HepG2 (cell line): Measurements from ENCODE around the gene SNX24. TPM values are rescaled to one million over a fixed set of nuclear protein-coding genes. Genes with fewer than 3 reads are reported as not detected.

Experiments used
- CREM ChIP-seq, 2 experiments: sonication (generic) in 1 of 2; formaldehyde crosslinking in 1 of 2; IDR thresholded peaks; 2 replicates each; pipeline versions ENCODE4 v1.4.0 to v1.6.1; 2016 to 2020; ENCODE audit warnings: antibody characterized with exemption in 1 of 2, mild to moderate bottlenecking in 1 of 2, missing genetic modification reagents in 1 of 2
- GATAD1 ChIP-seq: IDR thresholded peaks from 2 replicates; pipeline ENCODE4 v1.6.1; 2016; ENCODE audit warnings: missing genetic modification reagents, missing compliant biosample characterization
- GTF3A ChIP-seq: sonication (generic); formaldehyde crosslinking; conservative IDR thresholded peaks from 2 replicates; pipeline ENCODE4 v1.4.0; 2020; ENCODE audit warnings: mild to moderate bottlenecking, missing genetic modification reagents
- HOXD1 ChIP-seq: sonication (generic); formaldehyde crosslinking; IDR thresholded peaks from 2 replicates; pipeline ENCODE4 v1.5.0; 2020; ENCODE audit warnings: missing genetic modification reagents
- JUNB ChIP-seq: sonication (generic); formaldehyde crosslinking; IDR thresholded peaks from 2 replicates; pipeline ENCODE4 v1.8.0; 2022; ENCODE audit warnings: missing genetic modification reagents, mild to moderate bottlenecking, borderline replicate concordance
- MAFK ChIP-seq, 2 experiments: IDR thresholded peaks in 1 of 2; conservative IDR thresholded peaks in 1 of 2; 2 replicates each; pipeline ENCODE4 v1.6.1; 2011; ENCODE audit warnings: improper control_type of control experiment in 2 of 2, low read length in 2 of 2
- MIXL1 ChIP-seq: IDR thresholded peaks from 2 replicates; pipeline ENCODE4 v1.6.1; 2016
- NFIB ChIP-seq: sonication (generic); formaldehyde crosslinking; IDR thresholded peaks from 2 replicates; pipeline ENCODE4 v1.9.0; 2021; ENCODE audit warnings: missing genetic modification reagents, mild to moderate bottlenecking, borderline replicate concordance
- SMARCC2 ChIP-seq: fragments of 450-650 bp; IDR thresholded peaks from 2 replicates; pipeline ENCODE4 v1.6.1; 2017; ENCODE audit warnings: antibody characterized with exemption, mild to moderate bottlenecking
- TBL1XR1 ChIP-seq: fragments of 150-350 bp; IDR thresholded peaks from 2 replicates; pipeline ENCODE4 v1.6.1; 2014; ENCODE audit warnings: borderline replicate concordance, low read length; ENCODE audit not compliant: partially characterized antibody
- YEATS4 ChIP-seq: sonication (generic); formaldehyde crosslinking; IDR thresholded peaks from 2 replicates; pipeline ENCODE4 v1.4.0; 2020; ENCODE audit warnings: missing genetic modification reagents, borderline replicate concordance
- ZMYM2 ChIP-seq: sonication (generic); formaldehyde crosslinking; IDR thresholded peaks from 2 replicates; pipeline ENCODE4 v1.8.0; 2022; ENCODE audit warnings: mild to moderate bottlenecking, missing genetic modification reagents
- ZNF24 ChIP-seq: fragments of 450-650 bp; IDR thresholded peaks from 2 replicates; pipeline ENCODE4 v1.6.1; 2017; ENCODE audit warnings: antibody characterized with exemption, mild to moderate bottlenecking
- ZNF607 ChIP-seq: sonication (generic); formaldehyde crosslinking; IDR thresholded peaks from 2 replicates; pipeline ENCODE4 v1.5.1; 2020; ENCODE audit warnings: missing genetic modification reagents, mild to moderate bottlenecking, borderline replicate concordance
- polyA plus RNA-seq, 8 experiments: library from polyadenylated mRNA; depleted of rRNA in 3 of 8; stranded (reverse) in 7 of 8; unstranded in 1 of 8; fragments of >200 nt; fragmentation: Illumina TruSeq in 4 of 8; extraction: Trizol in 4 of 8; gene quantifications; 2 replicates each; pipeline versions ENCODE4 v1.2.1 to v1.2.3, GENCODE V29; 2011 to 2016; ENCODE audit warnings: low read depth in 4 of 8, missing spikeins in 1 of 8, mixed read lengths in 1 of 8; ENCODE audit not compliant: insufficient read depth in 1 of 8
- total RNA-seq, 5 experiments: library from RNA; depleted of rRNA; stranded (reverse); fragments of >200 nt; fragmentation: Illumina TruSeq; extraction: Trizol; gene quantifications; 2 replicates each; pipeline ENCODE4 v1.2.3, GENCODE V29; 2016; ENCODE audit warnings: low read depth in 1 of 5
- TF ChIP-seq, protein P1 (sequence below): sonication (generic); formaldehyde crosslinking; IDR thresholded peaks from 2 replicates; pipeline ENCODE4 v1.5.1; 2020; ENCODE audit warnings: mild to moderate bottlenecking, missing genetic modification reagents
- TF ChIP-seq, protein P2 (sequence below): sonication (generic); formaldehyde crosslinking; IDR thresholded peaks from 2 replicates; pipeline ENCODE4 v1.4.0; 2020; ENCODE audit warnings: missing genetic modification reagents
- TF ChIP-seq, protein P3 (sequence below): sonication (generic); formaldehyde crosslinking; IDR thresholded peaks from 2 replicates; pipeline ENCODE4 v1.9.0; 2021; ENCODE audit warnings: missing genetic modification reagents, mild to moderate bottlenecking, borderline replicate concordance
- TF ChIP-seq, protein P4 (sequence below), 2 experiments: fragments of 450-650 bp in 1 of 2; sonication (generic) in 1 of 2; formaldehyde crosslinking; IDR thresholded peaks; 2 replicates each; pipeline versions ENCODE4 v1.5.0 to v1.8.0; 2020 to 2022; ENCODE audit warnings: mild to moderate bottlenecking in 1 of 2, missing genetic modification reagents in 1 of 2
- TF ChIP-seq, protein P5 (sequence below): sonication (generic); formaldehyde crosslinking; IDR thresholded peaks from 2 replicates; pipeline ENCODE4 v1.4.0; 2020; ENCODE audit warnings: low read depth, mild to moderate bottlenecking, missing genetic modification reagents

The SNX24 gene
- total and polyA plus RNA-seq, 2 of the 13 experiments (the other 11 are each of a cell fraction or from before 2014, with no cell fraction given), result 7.2 to 23.7 TPM

DNA sequence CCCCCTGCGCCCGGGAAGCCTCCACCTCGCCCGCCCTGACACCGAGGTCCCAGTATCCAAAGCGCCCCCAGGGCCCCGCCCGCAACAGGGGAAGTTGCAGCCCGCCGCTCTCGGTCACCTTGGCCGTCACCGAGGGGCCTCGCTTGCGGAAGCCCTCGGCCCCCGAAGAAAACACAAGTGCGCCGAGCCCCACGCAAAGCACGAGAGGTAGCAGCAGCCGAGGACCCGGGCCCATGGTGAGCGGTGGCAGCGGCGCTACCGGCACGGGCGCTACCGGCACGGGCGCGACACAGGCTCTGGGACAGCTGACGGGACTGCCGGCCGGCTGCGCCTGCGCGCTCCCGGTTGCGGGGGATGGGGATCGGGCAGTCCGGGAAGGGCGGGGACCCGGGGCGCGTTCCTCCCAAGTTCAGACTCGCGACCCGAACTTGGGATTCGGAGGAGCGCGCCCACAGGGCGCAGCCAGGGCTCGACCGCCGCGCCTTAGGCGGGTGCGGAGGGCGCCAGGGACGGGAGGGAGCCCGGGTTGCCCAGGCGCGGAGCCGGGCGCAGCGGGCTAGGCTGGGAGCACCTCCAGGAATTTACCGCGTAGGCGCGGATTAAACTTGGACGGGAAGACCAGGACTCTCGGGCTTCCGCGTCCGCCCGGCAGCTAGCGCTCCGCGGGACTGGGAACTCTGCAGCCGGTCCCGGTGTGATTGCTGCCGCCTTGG lies 191.1 kb downstream of the SNX24 start, which contains the start of gene PPIC (continued):
- TF ChIP-seq HOXD1 (peak; percentile 45; the same call in 1 of the 2 replicates), ZMYM2 (peak; percentile 52; the same call in 1 of the 2 replicates), GATAD1 (no peak), MAFK (conservative IDR thresholded peaks at IDR 0.05 in 1 of 2, IDR thresholded peaks at IDR 0.05 in 1 of 2; ENCODE audit: low read length in 2 of 2) (no peak), TBL1XR1 (no peak), ZNF24 (no peak), YEATS4 (CRISPR knock-in tag) (no peak), NFIB (no peak), JUNB (CRISPR knock-in tag) (no peak), GTF3A (CRISPR knock-in tag) (no peak), CREM (IDR thresholded peaks at IDR 0.05) (no peak), CREM (CRISPR knock-in tag; IDR thresholded peaks at IDR 0.05) (no peak), MIXL1 (no peak), SMARCC2 (no peak), ZNF607 (peak; percentile 64; the same call in 1 of the 2 replicates)
- TF ChIP-seq, protein P1, sequence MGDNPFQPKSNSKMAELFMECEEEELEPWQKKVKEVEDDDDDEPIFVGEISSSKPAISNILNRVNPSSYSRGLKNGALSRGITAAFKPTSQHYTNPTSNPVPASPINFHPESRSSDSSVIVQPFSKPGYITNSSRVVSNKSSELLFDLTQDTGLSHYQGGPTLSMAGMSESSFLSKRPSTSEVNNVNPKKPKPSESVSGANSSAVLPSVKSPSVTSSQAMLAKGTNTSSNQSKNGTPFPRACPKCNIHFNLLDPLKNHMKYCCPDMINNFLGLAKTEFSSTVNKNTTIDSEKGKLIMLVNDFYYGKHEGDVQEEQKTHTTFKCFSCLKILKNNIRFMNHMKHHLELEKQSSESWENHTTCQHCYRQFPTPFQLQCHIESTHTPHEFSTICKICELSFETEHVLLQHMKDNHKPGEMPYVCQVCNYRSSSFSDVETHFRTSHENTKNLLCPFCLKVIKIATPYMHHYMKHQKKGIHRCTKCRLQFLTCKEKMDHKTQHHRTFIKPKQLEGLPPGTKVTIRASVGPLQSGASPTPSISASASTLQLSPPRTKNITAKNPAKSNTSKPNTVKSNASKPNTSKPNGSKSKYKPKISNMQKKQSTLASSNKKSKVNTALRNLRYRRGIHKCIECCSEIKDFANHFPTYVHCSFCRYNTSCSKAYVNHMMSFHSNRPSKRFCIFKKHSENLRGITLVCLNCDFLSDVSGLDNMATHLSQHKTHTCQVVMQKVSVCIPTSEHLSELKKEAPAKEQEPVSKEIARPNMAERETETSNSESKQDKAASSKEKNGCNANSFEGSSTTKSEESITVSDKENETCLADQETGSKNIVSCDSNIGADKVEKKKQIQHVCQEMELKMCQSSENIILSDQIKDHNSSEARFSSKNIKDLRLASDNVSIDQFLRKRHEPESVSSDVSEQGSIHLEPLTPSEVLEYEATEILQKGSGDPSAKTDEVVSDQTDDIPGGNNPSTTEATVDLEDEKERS (CRISPR knock-in tag), result no peak
- TF ChIP-seq, protein P2, sequence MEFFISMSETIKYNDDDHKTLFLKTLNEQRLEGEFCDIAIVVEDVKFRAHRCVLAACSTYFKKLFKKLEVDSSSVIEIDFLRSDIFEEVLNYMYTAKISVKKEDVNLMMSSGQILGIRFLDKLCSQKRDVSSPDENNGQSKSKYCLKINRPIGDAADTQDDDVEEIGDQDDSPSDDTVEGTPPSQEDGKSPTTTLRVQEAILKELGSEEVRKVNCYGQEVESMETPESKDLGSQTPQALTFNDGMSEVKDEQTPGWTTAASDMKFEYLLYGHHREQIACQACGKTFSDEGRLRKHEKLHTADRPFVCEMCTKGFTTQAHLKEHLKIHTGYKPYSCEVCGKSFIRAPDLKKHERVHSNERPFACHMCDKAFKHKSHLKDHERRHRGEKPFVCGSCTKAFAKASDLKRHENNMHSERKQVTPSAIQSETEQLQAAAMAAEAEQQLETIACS (CRISPR knock-in tag), result peak; percentile 81
- TF ChIP-seq, protein P3, sequence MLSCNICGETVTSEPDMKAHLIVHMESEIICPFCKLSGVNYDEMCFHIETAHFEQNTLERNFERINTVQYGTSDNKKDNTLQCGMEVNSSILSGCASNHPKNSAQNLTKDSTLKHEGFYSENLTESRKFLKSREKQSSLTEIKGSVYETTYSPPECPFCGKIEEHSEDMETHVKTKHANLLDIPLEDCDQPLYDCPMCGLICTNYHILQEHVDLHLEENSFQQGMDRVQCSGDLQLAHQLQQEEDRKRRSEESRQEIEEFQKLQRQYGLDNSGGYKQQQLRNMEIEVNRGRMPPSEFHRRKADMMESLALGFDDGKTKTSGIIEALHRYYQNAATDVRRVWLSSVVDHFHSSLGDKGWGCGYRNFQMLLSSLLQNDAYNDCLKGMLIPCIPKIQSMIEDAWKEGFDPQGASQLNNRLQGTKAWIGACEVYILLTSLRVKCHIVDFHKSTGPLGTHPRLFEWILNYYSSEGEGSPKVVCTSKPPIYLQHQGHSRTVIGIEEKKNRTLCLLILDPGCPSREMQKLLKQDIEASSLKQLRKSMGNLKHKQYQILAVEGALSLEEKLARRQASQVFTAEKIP (CRISPR knock-in tag), result no peak
- TF ChIP-seq, protein P4, sequence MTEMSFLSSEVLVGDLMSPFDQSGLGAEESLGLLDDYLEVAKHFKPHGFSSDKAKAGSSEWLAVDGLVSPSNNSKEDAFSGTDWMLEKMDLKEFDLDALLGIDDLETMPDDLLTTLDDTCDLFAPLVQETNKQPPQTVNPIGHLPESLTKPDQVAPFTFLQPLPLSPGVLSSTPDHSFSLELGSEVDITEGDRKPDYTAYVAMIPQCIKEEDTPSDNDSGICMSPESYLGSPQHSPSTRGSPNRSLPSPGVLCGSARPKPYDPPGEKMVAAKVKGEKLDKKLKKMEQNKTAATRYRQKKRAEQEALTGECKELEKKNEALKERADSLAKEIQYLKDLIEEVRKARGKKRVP (CRISPR knock-in tag; IDR thresholded peaks at IDR 0.05), result no peak
- TF ChIP-seq, protein P5, sequence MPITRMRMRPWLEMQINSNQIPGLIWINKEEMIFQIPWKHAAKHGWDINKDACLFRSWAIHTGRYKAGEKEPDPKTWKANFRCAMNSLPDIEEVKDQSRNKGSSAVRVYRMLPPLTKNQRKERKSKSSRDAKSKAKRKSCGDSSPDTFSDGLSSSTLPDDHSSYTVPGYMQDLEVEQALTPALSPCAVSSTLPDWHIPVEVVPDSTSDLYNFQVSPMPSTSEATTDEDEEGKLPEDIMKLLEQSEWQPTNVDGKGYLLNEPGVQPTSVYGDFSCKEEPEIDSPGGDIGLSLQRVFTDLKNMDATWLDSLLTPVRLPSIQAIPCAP (CRISPR knock-in tag), result no peak
